ENCODE data around the gene RBM17. TPM values are rescaled to one million over a fixed set of nuclear protein-coding genes. Genes with fewer than 3 reads are reported as not detected.

The RBM17 gene
- total RNA-seq, 2 donors from 2014 or later = 54.5 to 57.0 TPM

- TF ChIP-seq CTCF (IDR thresholded peaks at IDR 0.05) (no peak), POLR2A (IDR thresholded peaks at IDR 0.05) (no peak)
- Histone ChIP-seq H3K4me3 (no peak overlapping the region), H3K27me3 (no peaks in the 10 kb centered on the region), H3K36me3 (replicated peaks in 1 of 2; ENCODE audit: insufficient read depth in 1 of 2, low read depth in 2 of 2) (no peaks in the 10 kb centered on the region), H3K9me3 (no peaks in the 10 kb centered on the region), H3K4me1 (peaks cover 17% of the 10 kb centered on the region), H3K27ac (no peak overlapping the region)
- WGBS, 2 donors = 44 to 51% methylated on average over 17 of the region's 17 CpGs
- DNase-seq (no peak), ATAC-seq (no peak)
- intact Hi-C loops (cut with DNase I) = no loop called here
These were observed 5.0 kb upstream of the RBM17 start for GRCh38 chr10:6083523-6084475.

- intact Hi-C loops (cut with DNase I) = no loop called here
- peak; percentile 74 for ATAC-seq
These were observed 2.2 kb upstream of the RBM17 start for GRCh38 chr10:6086375-6087233.

GRCh38 chr10:6089334-6090219 lies 743 bp downstream of the RBM17 start:
- Histone ChIP-seq H3K27me3 (no peaks in the 10 kb centered on the region), H3K9me3 (no peaks in the 10 kb centered on the region), H3K4me3 (peak overlapping the region; percentile 68 to 73), H3K36me3 (replicated peaks in 1 of 2; ENCODE audit: insufficient read depth in 1 of 2, low read depth in 2 of 2) (no peaks in the 10 kb centered on the region), H3K27ac (peak overlapping the region; percentile 68 to 87 (median 85)), H3K4me1 (peaks cover 43% of the 10 kb centered on the region)
- ATAC-seq (peak; percentile 12), DNase-seq (peak in 3 of 4 donors; percentile 23 to 38 (median 25))
- WGBS, 2 donors = 0% methylated on average over 34 to 53 of the region's 53 CpGs
- peak in 2 of 3 donors; percentile 22 to 44 for TF ChIP-seq POLR2A (IDR thresholded peaks at IDR 0.05)
- TF ChIP-seq CTCF (IDR thresholded peaks at IDR 0.05) = no peak
- intact Hi-C loops (cut with DNase I) = no loop called here

More at GRCh38 chr10:6086375-6087233, 2.2 kb upstream of the RBM17 start:
- DNase-seq = peak; percentile 93 to 95 (median 95)
- no peaks in the 10 kb centered on the region for H3K36me3 ChIP-seq (replicated peaks in 1 of 2; ENCODE audit: insufficient read depth in 1 of 2, low read depth in 2 of 2)
- WGBS, 2 donors = 16 to 17% methylated on average over 19 of the region's 19 CpGs
- no peak overlapping the region for H3K4me3 ChIP-seq
- TF ChIP-seq POLR2A (IDR thresholded peaks at IDR 0.05) (no peak), CTCF (IDR thresholded peaks at IDR 0.05) (peak; percentile 57 to 92 (median 85))
- H3K27me3 ChIP-seq = no peaks in the 10 kb centered on the region
- H3K4me1 ChIP-seq = peaks cover 33% of the 10 kb centered on the region
- H3K9me3 ChIP-seq = no peaks in the 10 kb centered on the region
- H3K27ac ChIP-seq = peak overlapping the region; percentile 61 to 82 (median 74)

GRCh38 chr10:6091630-6092029 lies 2.8 kb downstream of the RBM17 start:
- peaks cover 54% of the 10 kb centered on the region for H3K4me1 ChIP-seq
- intact Hi-C loops (cut with DNase I) = no loop called here
- H3K9me3 ChIP-seq = no peaks in the 10 kb centered on the region
- no peak for ATAC-seq
- H3K27ac ChIP-seq = no peak overlapping the region
- no peaks in the 10 kb centered on the region for H3K36me3 ChIP-seq (replicated peaks in 1 of 2; ENCODE audit: insufficient read depth in 1 of 2, low read depth in 2 of 2)
- H3K27me3 ChIP-seq = no peaks in the 10 kb centered on the region
- no peak overlapping the region for H3K4me3 ChIP-seq
- WGBS, 2 donors = 65 to 66% methylated on average over 1 of the region's 1 CpG
- no peak for TF ChIP-seq CTCF (IDR thresholded peaks at IDR 0.05)
- TF ChIP-seq POLR2A (IDR thresholded peaks at IDR 0.05) = no peak
- DNase-seq = no peak
